T47D (cell line): ENCODE results near the gene BBS12.
"Not testable (repeated sequence)": the region's sequence is repeated elsewhere in the genome, so short reads cannot be mapped to it uniquely, and the experiment has no call there.

Experiments used
- DNase-seq, 2 experiments: peaks; one replicate each; pipeline versions ENCODE4 v3.0.0 to v3.0.0-alpha.2; 2011 to 2012; ENCODE audit warnings: low read depth in 1 of 2, low spot score in 1 of 2
- JUND ChIP-seq: IDR thresholded peaks from 2 replicates; pipeline ENCODE4 v1.6.1; 2012; ENCODE audit warnings: low read depth
- in situ Hi-C: cut with HindIII; loops from 2 replicates; pipeline ENCODE4 v1.10.0; 2016; ENCODE audit warnings: low sequenced_read_pairs, low pct_unique_long_range_greater_than_20kb

The BBS12 gene

GRCh38 chr4:122776916-122777315, 44.4 kb downstream of the BBS12 start:
- TF ChIP-seq JUND = no peak
- DNase-seq = peak in 1 of 2 experiments; percentile 38
- in situ Hi-C loops = no loop called here

DNA sequence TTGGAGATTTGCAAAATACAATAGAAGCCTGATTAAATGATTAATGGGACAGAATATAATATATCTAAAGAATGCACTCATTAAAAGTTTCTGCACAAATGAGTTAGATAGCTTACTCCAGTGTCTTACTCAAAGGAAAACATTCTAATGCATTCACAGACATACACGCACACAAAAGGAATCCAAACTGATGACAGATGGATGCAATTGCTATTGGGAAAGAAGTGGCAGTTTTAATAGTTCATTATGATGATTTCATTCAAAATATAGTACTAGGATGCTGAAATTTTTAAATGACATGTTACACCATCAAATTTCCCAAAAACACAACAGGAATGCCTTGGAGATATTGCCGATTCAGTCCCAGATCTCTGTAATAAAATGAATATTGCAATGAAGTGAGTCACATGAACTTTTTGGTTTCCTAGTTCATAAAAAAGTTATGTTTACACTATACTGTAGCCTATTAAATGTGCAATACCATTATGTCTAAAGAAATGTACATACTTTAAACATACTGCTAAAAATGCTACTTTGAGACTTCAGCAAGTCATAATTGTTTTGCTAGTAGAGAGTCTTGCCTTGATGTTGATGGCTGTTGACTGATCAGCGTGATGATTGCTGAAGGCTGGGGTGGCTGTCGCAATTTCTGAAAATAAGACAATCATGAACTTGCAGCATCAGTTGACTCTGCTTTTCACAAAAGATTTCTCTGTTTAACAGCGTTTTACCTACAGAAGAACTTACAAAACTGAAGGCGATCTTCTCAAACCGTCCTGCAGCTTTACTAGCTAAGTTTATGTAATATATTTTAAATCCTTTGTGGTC, 45.6 kb downstream of the BBS12 start:
- DNase-seq = no peak
- TF ChIP-seq JUND = no peak
- in situ Hi-C loops = no loop called here

- in situ Hi-C loops = no loop called here
- DNase-seq = no peak
- no peak for TF ChIP-seq JUND
These were observed 49.0 kb downstream of the BBS12 start for GRCh38 chr4:122781486-122781885.

GRCh38 chr4:122783301-122784215, 51.1 kb downstream of the BBS12 start:
- in situ Hi-C loops = no loop called here
- no peak for TF ChIP-seq JUND
- DNase-seq = peak; percentile 24 to 79

GRCh38 chr4:122784261-122784660, 51.8 kb downstream of the BBS12 start:
- no peak for TF ChIP-seq JUND
- DNase-seq = no peak
- in situ Hi-C loops = no loop called here

DNA sequence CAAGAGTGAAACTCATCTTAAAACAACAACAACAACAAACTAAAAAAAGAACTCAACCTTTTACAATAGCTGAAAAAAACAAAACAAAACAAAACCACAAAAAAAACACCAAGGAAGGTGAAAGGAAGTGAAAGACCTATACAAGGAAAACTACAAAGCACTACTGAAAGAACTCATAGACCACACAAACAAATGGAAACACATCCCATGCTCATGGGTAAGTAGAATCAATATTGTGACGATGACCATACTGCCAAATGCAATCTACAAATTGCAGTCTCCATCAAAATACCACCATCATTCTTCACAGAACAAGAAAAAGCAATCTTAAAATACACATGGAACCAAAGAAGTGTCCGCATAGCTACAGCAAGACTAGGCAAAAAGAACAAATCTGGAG, 52.6 kb downstream of the BBS12 start:
- in situ Hi-C loops = no loop called here
- no peak for TF ChIP-seq JUND
- DNase-seq = no peak

DNA sequence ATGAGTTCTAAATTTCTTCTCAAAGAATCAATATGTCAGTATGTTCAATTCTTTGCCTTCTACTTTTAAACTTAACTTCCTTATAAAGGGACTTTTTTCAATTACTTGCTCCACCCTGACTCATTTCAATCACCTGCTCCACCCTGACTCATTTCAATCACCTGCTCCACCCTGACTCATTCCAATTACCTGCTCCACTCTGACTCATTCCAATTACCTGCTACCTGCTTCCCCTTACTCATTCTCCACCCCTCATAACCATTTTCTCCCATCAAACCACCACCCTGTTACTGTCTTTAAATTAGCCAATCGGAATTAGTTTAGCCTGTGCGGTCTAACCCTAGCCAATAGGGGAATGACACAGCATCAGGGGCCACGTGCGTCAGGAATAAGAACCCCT, 53.8 kb downstream of the BBS12 start:
- in situ Hi-C loops = not testable (repeated sequence)

GRCh38 chr4:122786920-122787319, 54.4 kb downstream of the BBS12 start:
- DNase-seq = not testable (repeated sequence)

More for the DNA sequence above, 53.8 kb downstream of the BBS12 start:
- DNase-seq = not testable (repeated sequence)

DNA sequence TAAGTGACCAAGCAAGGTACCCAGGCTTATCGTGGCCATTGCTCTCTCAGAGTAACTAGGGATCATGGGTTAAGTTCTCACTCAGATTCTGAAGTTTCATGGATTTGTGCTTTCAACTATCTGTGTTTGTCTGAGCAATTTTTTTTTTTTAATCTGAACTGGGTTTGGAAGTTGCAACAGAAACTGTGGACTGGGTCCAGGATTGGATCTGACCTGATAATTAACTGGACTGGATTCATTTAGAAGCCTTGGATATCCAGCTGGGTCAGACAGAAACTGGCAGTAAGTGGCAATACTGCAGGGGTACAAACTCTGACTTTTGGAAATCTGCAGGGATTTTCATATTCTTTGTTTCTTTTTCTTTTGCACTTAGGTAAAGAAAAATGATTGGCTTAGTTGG, 55.4 kb downstream of the BBS12 start:
- in situ Hi-C loops = no loop called here
- DNase-seq = no peak
- TF ChIP-seq JUND = no peak

More at GRCh38 chr4:122786920-122787319, 54.4 kb downstream of the BBS12 start:
- in situ Hi-C loops = not testable (repeated sequence)

- no peak for TF ChIP-seq JUND
- DNase-seq = no peak
- in situ Hi-C loops = no loop called here
These were observed 56.4 kb downstream of the BBS12 start for GRCh38 chr4:122788935-122789334.

- TF ChIP-seq JUND = no peak
- in situ Hi-C loops = no loop called here
- DNase-seq = no peak
These were observed 61.3 kb downstream of the BBS12 start for GRCh38 chr4:122793811-122794210.
